HepG2 (cell line): ENCODE measurements around the gene ARL4C.

Experiments used
- GABPA ChIP-seq, 2 experiments: IDR thresholded peaks; 2 replicates each; pipeline ENCODE4 v1.6.1; 2011 to 2016; ENCODE audit warnings: low read depth in 2 of 2, low read length in 1 of 2, missing biosample characterization in 1 of 2, missing genetic modification characterization in 1 of 2
- HDAC1 ChIP-seq: sonication (generic); formaldehyde crosslinking; IDR thresholded peaks from 2 replicates; pipeline ENCODE4 v1.5.1; 2020; ENCODE audit warnings: mild to moderate bottlenecking, missing genetic modification reagents
- HNRNPK ChIP-seq: fragments of 200-400 bp; formaldehyde crosslinking; IDR thresholded peaks from 2 replicates; pipeline ENCODE4 v1.6.1; 2018; ENCODE audit warnings: low read length, low read depth, moderate library complexity, mild to moderate bottlenecking; ENCODE audit not compliant: poor library complexity, severe bottlenecking
- IKZF5 ChIP-seq: IDR thresholded peaks from 2 replicates; pipeline ENCODE4 v1.6.1; 2018; ENCODE audit warnings: missing genetic modification reagents, mild to moderate bottlenecking, missing compliant biosample characterization
- JUND ChIP-seq: sonication (generic); formaldehyde crosslinking; IDR thresholded peaks from 2 replicates; pipeline ENCODE4 v1.8.0; 2022; ENCODE audit warnings: mild to moderate bottlenecking, missing genetic modification reagents
- MTA1 ChIP-seq: sonication (generic); formaldehyde crosslinking; IDR thresholded peaks from 2 replicates; pipeline ENCODE4 v1.4.0; 2020; ENCODE audit warnings: missing genetic modification reagents, mild to moderate bottlenecking, borderline replicate concordance
- SAP130 ChIP-seq: IDR thresholded peaks from 2 replicates; pipeline ENCODE4 v1.6.1; 2016; ENCODE audit warnings: low read depth
- TAF1 ChIP-seq: sonication (generic); formaldehyde crosslinking; IDR thresholded peaks from 2 replicates; pipeline ENCODE4 v1.4.0; 2020; ENCODE audit warnings: missing genetic modification reagents
- ZNF318 ChIP-seq: sonication (generic); formaldehyde crosslinking; IDR thresholded peaks from 2 replicates; pipeline ENCODE4 v1.4.0; 2020; ENCODE audit warnings: mild to moderate bottlenecking, missing genetic modification reagents
- ZNF326 ChIP-seq: sonication (generic); formaldehyde crosslinking; IDR thresholded peaks from 2 replicates; pipeline ENCODE4 v1.4.0; 2020; ENCODE audit warnings: missing genetic modification reagents, borderline replicate concordance
- ZNF639 ChIP-seq: conservative IDR thresholded peaks from 2 replicates; pipeline ENCODE4 v1.6.1; 2018; ENCODE audit warnings: missing genetic modification reagents
- ZNF703 ChIP-seq: sonication (generic); formaldehyde crosslinking; IDR thresholded peaks from 2 replicates; pipeline ENCODE4 v1.5.1; 2020; ENCODE audit warnings: missing genetic modification reagents, mild to moderate bottlenecking, moderate library complexity, borderline replicate concordance
- TF ChIP-seq, protein P1 (sequence below): sonication (generic); formaldehyde crosslinking; IDR thresholded peaks from 2 replicates; pipeline ENCODE4 v1.5.0; 2020; ENCODE audit warnings: mild to moderate bottlenecking, missing genetic modification reagents, moderate library complexity

GRCh38 chr2:234491281-234491680 is 5.6 kb downstream of the ARL4C start:
- TF ChIP-seq SAP130 (CRISPR knock-in tag) (no peak), MTA1 (CRISPR knock-in tag) (no peak), HNRNPK (no peak), JUND (CRISPR knock-in tag) (no peak), ZNF703 (CRISPR knock-in tag) (no peak), IKZF5 (no peak), HDAC1 (CRISPR knock-in tag) (no peak), TAF1 (CRISPR knock-in tag) (no peak), ZNF326 (CRISPR knock-in tag) (no peak), GABPA (IDR thresholded peaks at IDR 0.05; ENCODE audit: low read depth, low read length) (no peak), GABPA (CRISPR knock-in tag; IDR thresholded peaks at IDR 0.05; ENCODE audit: low read depth) (no peak), ZNF639 (CRISPR knock-in tag) (no peak), ZNF318 (CRISPR knock-in tag) (no peak)
- TF ChIP-seq, protein P1, sequence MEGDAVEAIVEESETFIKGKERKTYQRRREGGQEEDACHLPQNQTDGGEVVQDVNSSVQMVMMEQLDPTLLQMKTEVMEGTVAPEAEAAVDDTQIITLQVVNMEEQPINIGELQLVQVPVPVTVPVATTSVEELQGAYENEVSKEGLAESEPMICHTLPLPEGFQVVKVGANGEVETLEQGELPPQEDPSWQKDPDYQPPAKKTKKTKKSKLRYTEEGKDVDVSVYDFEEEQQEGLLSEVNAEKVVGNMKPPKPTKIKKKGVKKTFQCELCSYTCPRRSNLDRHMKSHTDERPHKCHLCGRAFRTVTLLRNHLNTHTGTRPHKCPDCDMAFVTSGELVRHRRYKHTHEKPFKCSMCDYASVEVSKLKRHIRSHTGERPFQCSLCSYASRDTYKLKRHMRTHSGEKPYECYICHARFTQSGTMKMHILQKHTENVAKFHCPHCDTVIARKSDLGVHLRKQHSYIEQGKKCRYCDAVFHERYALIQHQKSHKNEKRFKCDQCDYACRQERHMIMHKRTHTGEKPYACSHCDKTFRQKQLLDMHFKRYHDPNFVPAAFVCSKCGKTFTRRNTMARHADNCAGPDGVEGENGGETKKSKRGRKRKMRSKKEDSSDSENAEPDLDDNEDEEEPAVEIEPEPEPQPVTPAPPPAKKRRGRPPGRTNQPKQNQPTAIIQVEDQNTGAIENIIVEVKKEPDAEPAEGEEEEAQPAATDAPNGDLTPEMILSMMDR (CRISPR knock-in tag) = no peak
